H1 (cell line): ENCODE data around the gene NEDD9. TPM values are rescaled to one million over a fixed set of nuclear protein-coding genes. Genes with fewer than 3 reads are reported as not detected.

ENCODE experiments used
- CTCF ChIA-PET: fragments of 300-600 bp; sonication (Branson Sonifier 250); formaldehyde crosslinking; loops from one replicate; lab custom pipeline; 2021; ENCODE audit not compliant: partially characterized antibody; lab: Charles Lee
- POLR2A ChIA-PET: fragments of 300-600 bp; sonication (Branson Sonifier 250); formaldehyde crosslinking; loops from one replicate; lab custom pipeline; 2021; ENCODE audit warnings: inconsistent platforms; ENCODE audit not compliant: partially characterized antibody; lab: Charles Lee
- DNase-seq, 2 experiments: peaks; one replicate each; pipeline versions ENCODE4 v3.0.0 to v3.0.0-alpha.2; 2010 to 2022; ENCODE audit warnings: low spot score in 2 of 2, low read depth in 1 of 2, mixed read lengths in 1 of 2
- FAIRE-seq: peaks from 2 replicates; lab custom pipeline; 2011; peaks lifted over from hg19 to GRCh38; lab: Jason Lieb, UNC
- H2AFZ ChIP-seq: 2 replicates; pipeline ENCODE4 v1.8.1; 2012; ENCODE audit warnings: low read length, inconsistent platforms
- H2AK5ac ChIP-seq: 2 replicates; pipeline ENCODE4 v1.6.1; 2013; ENCODE audit warnings: low read depth, low read length
- H2BK120ac ChIP-seq: replicated peaks from 2 replicates; pipeline ENCODE3; 2013; ENCODE audit warnings: low read depth, low read length, inconsistent platforms
- H2BK12ac ChIP-seq: 2 replicates; pipeline ENCODE4 v1.6.1; 2013; ENCODE audit warnings: low read depth, low read length
- H2BK15ac ChIP-seq: 2 replicates; pipeline ENCODE4 v1.6.1; 2013; ENCODE audit warnings: low read length
- H2BK20ac ChIP-seq: 2 replicates; pipeline ENCODE4 v1.6.1; 2013; ENCODE audit warnings: low read length
- H2BK5ac ChIP-seq: 2 replicates; pipeline ENCODE4 v1.6.1; 2013; ENCODE audit warnings: low read depth, low read length
- H3K14ac ChIP-seq: 2 replicates; pipeline ENCODE4 v1.6.1; 2013; ENCODE audit warnings: inconsistent platforms; ENCODE audit not compliant: insufficient read length
- H3K18ac ChIP-seq: 2 replicates; pipeline ENCODE4 v1.6.1; 2013; ENCODE audit warnings: low read length; ENCODE audit errors: extremely low read depth
- H3K23ac ChIP-seq: 2 replicates; pipeline ENCODE4 v1.6.1; 2013; ENCODE audit warnings: inconsistent platforms; ENCODE audit not compliant: insufficient read length
- H3K23me2 ChIP-seq: 2 replicates; pipeline ENCODE4 v1.6.1; 2013; ENCODE audit warnings: low read depth, low read length
- H3K27ac ChIP-seq: 2 replicates; pipeline ENCODE4 v1.6.1; 2011; ENCODE audit warnings: low read depth, low read length, inconsistent platforms
- H3K27me3 ChIP-seq, 4 experiments: replicated peaks in 1 of 4; 1 replicate in 1 of 4; 2 replicates in 3 of 4; pipeline versions ENCODE4 v1.6.1 to v1.8.1; 2011 to 2013; ENCODE audit warnings: low read length in 3 of 4, mild to moderate bottlenecking in 3 of 4, inconsistent platforms in 2 of 4, mixed read lengths in 2 of 4, moderate library complexity in 1 of 4; ENCODE audit not compliant: control insufficient read depth in 3 of 4, insufficient read depth in 3 of 4; ENCODE audit errors: extremely low read depth in 1 of 4
- H3K36me3 ChIP-seq, 4 experiments: 2 replicates each; pipeline versions ENCODE4 v1.6.1 to v1.8.1; 2011 to 2013; ENCODE audit warnings: mild to moderate bottlenecking in 4 of 4, low read length in 3 of 4, moderate library complexity in 2 of 4, control low read depth in 1 of 4, inconsistent platforms in 1 of 4; ENCODE audit not compliant: insufficient read depth in 4 of 4, control insufficient read depth in 2 of 4
- H3K4ac ChIP-seq: replicated peaks from 2 replicates; pipeline ENCODE3; 2013; ENCODE audit warnings: low read length, low read depth, mixed read lengths, inconsistent platforms; ENCODE audit not compliant: insufficient read length
- H3K4me1 ChIP-seq, 4 experiments: replicated peaks in 1 of 4; 1 replicate in 1 of 4; 2 replicates in 3 of 4; pipeline versions ENCODE4 v1.6.1 to v1.8.1; 2011 to 2013; ENCODE audit warnings: low read length in 3 of 4, inconsistent platforms in 2 of 4, mixed read lengths in 1 of 4; ENCODE audit not compliant: insufficient read depth in 4 of 4, control insufficient read depth in 3 of 4
- H3K4me2 ChIP-seq, 2 experiments: 2 replicates each; pipeline versions ENCODE4 v1.6.1 to v1.8.1; 2011 to 2013; ENCODE audit warnings: low read depth in 2 of 2, low read length in 2 of 2, control low read depth in 1 of 2, inconsistent platforms in 1 of 2, mild to moderate bottlenecking in 1 of 2; ENCODE audit not compliant: insufficient read depth in 1 of 2
- H3K4me3 ChIP-seq, 4 experiments: fragments of 200-600, 300-600 bp in 1 of 4; sonication (generic), shearing (Covaris generic), sonication (Bioruptor Twin) in 1 of 4; 2 replicates each; pipeline versions ENCODE4 v1.5.1 to v1.8.1; 2011 to 2016; ENCODE audit warnings: low read length in 4 of 4, low read depth in 3 of 4, control low read depth in 2 of 4, inconsistent platforms in 2 of 4, mild to moderate bottlenecking in 2 of 4, mixed read lengths in 1 of 4, moderate library complexity in 1 of 4; ENCODE audit not compliant: insufficient read depth in 2 of 4; ENCODE audit errors: extremely low read depth in 1 of 4
- H3K56ac ChIP-seq: replicated peaks from 2 replicates; pipeline ENCODE3; 2013; ENCODE audit warnings: low read depth, mild to moderate bottlenecking, mixed read lengths, low read length, inconsistent platforms; ENCODE audit not compliant: insufficient read length
- H3K79me1 ChIP-seq: 2 replicates; pipeline ENCODE4 v1.6.1; 2013; ENCODE audit warnings: low read depth, low read length, control low read depth
- H3K79me2 ChIP-seq, 2 experiments: 2 replicates each; pipeline versions ENCODE4 v1.6.1 to v1.8.1; 2012 to 2013; ENCODE audit warnings: low read length in 2 of 2, mild to moderate bottlenecking in 2 of 2, inconsistent platforms in 1 of 2; ENCODE audit not compliant: insufficient read depth in 2 of 2, control insufficient read depth in 1 of 2
- H3K9ac ChIP-seq, 4 experiments: replicated peaks in 1 of 4; 1 replicate in 1 of 4; 2 replicates in 3 of 4; pipeline versions ENCODE4 v1.6.1 to v1.8.1; 2011 to 2013; ENCODE audit warnings: low read depth in 3 of 4, low read length in 3 of 4, control low read depth in 2 of 4, mild to moderate bottlenecking in 2 of 4, moderate library complexity in 2 of 4, inconsistent platforms in 1 of 4; ENCODE audit errors: extremely low read depth in 1 of 4
- H3K9me3 ChIP-seq, 2 experiments: 2 replicates each; pipeline versions ENCODE4 v1.6.1 to v1.8.1; 2012 to 2013; ENCODE audit warnings: mild to moderate bottlenecking in 2 of 2, moderate library complexity in 2 of 2, control low read depth in 1 of 2, inconsistent platforms in 1 of 2, low read depth in 1 of 2, low read length in 1 of 2, mixed read lengths in 1 of 2; ENCODE audit not compliant: insufficient read depth in 2 of 2
- H4K20me1 ChIP-seq, 2 experiments: replicated peaks in 1 of 2; 2 replicates each; pipeline versions ENCODE3 to v1.8.1; 2011 to 2013; ENCODE audit warnings: inconsistent platforms in 2 of 2, low read length in 2 of 2, mild to moderate bottlenecking in 1 of 2; ENCODE audit not compliant: insufficient read depth in 2 of 2, control insufficient read depth in 1 of 2
- H4K5ac ChIP-seq: 2 replicates; pipeline ENCODE4 v1.6.1; 2013; ENCODE audit warnings: low read length, low read depth, mixed read lengths, inconsistent platforms; ENCODE audit not compliant: insufficient read length
- H4K8ac ChIP-seq: 2 replicates; pipeline ENCODE4 v1.8.0; 2013; ENCODE audit warnings: mild to moderate bottlenecking, moderate library complexity, low read length, inconsistent platforms; ENCODE audit not compliant: insufficient read depth; ENCODE audit errors: extremely low read depth
- H4K91ac ChIP-seq: replicated peaks from 2 replicates; pipeline ENCODE3; 2013; ENCODE audit warnings: low read length, mixed read lengths, inconsistent platforms; ENCODE audit not compliant: insufficient read length
- CBX8 ChIP-seq: fragments of 300-800, 300-1000 bp; sonication (generic); IDR thresholded peaks from 2 replicates; pipeline ENCODE4 v1.7.1; 2016; ENCODE audit warnings: low read depth, low read length, borderline replicate concordance
- HDAC2 ChIP-seq, 2 experiments: fragments of 300-600 bp in 1 of 2; sonication (generic) in 1 of 2; IDR thresholded peaks; 2 replicates each; pipeline ENCODE4 v1.6.1; 2011 to 2012; ENCODE audit warnings: low read depth in 2 of 2, low read length in 2 of 2, mild to moderate bottlenecking in 2 of 2, moderate library complexity in 2 of 2, borderline replicate concordance in 1 of 2, inconsistent platforms in 1 of 2
- JUND ChIP-seq: IDR thresholded peaks from 2 replicates; pipeline ENCODE4 v1.6.1; 2011; ENCODE audit warnings: mild to moderate bottlenecking, improper control_type of control experiment, low read length
- RNF2 ChIP-seq: fragments of 200-900, 300-1000 bp; sonication (generic); IDR thresholded peaks from 2 replicates; pipeline ENCODE4 v1.7.1; 2016; ENCODE audit warnings: borderline replicate concordance, low read depth, mild to moderate bottlenecking, antibody characterized with exemption, low read length; ENCODE audit not compliant: poor library complexity, severe bottlenecking; ENCODE audit errors: missing control alignments
- SIN3A ChIP-seq, 2 experiments: IDR thresholded peaks in 1 of 2; conservative IDR thresholded peaks in 1 of 2; 2 replicates each; pipeline ENCODE4 v1.6.1; 2011 to 2012; ENCODE audit warnings: low read length in 2 of 2, improper control_type of control experiment in 1 of 2, low read depth in 1 of 2, mild to moderate bottlenecking in 1 of 2
- SIRT6 ChIP-seq: IDR thresholded peaks from one replicate; pipeline ENCODE4 v1.7.1; 2012; ENCODE audit warnings: low read length, inconsistent platforms
- TBP ChIP-seq: IDR thresholded peaks from 2 replicates; pipeline ENCODE4 v1.6.1; 2011; ENCODE audit warnings: low read depth, low read length, improper control_type of control experiment
- USF2 ChIP-seq: IDR thresholded peaks from 2 replicates; pipeline ENCODE4 v1.6.1; 2011; ENCODE audit warnings: low read length, improper control_type of control experiment
- WGBS, 2 experiments: shearing (Covaris generic) in 1 of 2; methylation state at CpG; one replicate each; pipeline versions ENCODE4 v1.1.6 to v1.1.7; 2013 to 2015; ENCODE audit warnings: low lambda C conversion rate in 2 of 2, mixed read lengths in 2 of 2, inconsistent platforms in 1 of 2, low coverage in 1 of 2, missing lambda C conversion rate in 1 of 2; ENCODE audit not compliant: insufficient replicate concordance in 2 of 2, insufficient coverage in 1 of 2, insufficient read length in 1 of 2; ENCODE audit errors: extremely low coverage in 1 of 2, missing lambda C conversion rate in 1 of 2; 5-methylcytosine and 5-hydroxymethylcytosine counted together
- polyA plus RNA-seq, 7 experiments: library from polyadenylated mRNA; depleted of rRNA in 3 of 7; stranded (reverse) in 5 of 7; unstranded in 2 of 7; fragments of >200 nt in 5 of 7; fragments of 200-250 nt in 2 of 7; gene quantifications; 1 replicate in 5 of 7; 2 replicates in 1 of 7; 4 replicates in 1 of 7; pipeline versions ENCODE4 v1.2.1 to v1.2.3, GENCODE V29; 2011 to 2013; ENCODE audit warnings: missing spikeins in 2 of 7, mixed read lengths in 2 of 7
- total RNA-seq: library from RNA; stranded (reverse); fragmentation: NEBNext Ultra II Directional; extraction: Animal tissue kit (Norgen Biotek cat#: 25700); gene quantifications from 2 replicates; pipeline ENCODE4 v1.2.1, GENCODE V29; 2021

NEDD9 gene
- total and polyA plus RNA-seq, 2 of the 8 experiments (the other 6 are each of a cell fraction or from before 2014, with no cell fraction given) = 3.6 to 12.0 TPM

GRCh38 chr6:11251553-11252360 is 19.3 kb upstream of the NEDD9 start:
- Histone ChIP-seq H4K5ac (no peak overlapping the region), H2BK15ac (no peak overlapping the region), H4K20me1 (no peaks in the 10 kb centered on the region), H2AFZ (no peak overlapping the region), H2BK5ac (no peak overlapping the region), H2BK120ac (no peak overlapping the region), H4K8ac (no peak overlapping the region; the same call in 1 of the 2 replicates), H3K4me1 (peaks cover 0 to 2% (median 0%) of the 10 kb centered on the region in 4 experiments; a peak in 1 of 7 replicates), H4K91ac (no peak overlapping the region), H3K14ac (no peak overlapping the region), H3K18ac (no peak overlapping the region), H3K27me3 (no peaks in the 10 kb centered on the region), H3K4me3 (no peak overlapping the region), H2AK5ac (no peak overlapping the region), H3K4me2 (no peak overlapping the region), H2BK20ac (no peak overlapping the region), H3K27ac (no peak overlapping the region), H3K23ac (no peak overlapping the region), H2BK12ac (no peak overlapping the region), H3K9me3 (peaks cover 0 to 3% of the 10 kb centered on the region in 2 experiments; a peak in 2 of 4 replicates), H3K56ac (no peak overlapping the region), H3K79me1 (no peaks in the 10 kb centered on the region), H3K4ac (no peak overlapping the region), H3K23me2 (no peaks in the 10 kb centered on the region), H3K36me3 (no peaks in the 10 kb centered on the region), H3K9ac (no peak overlapping the region), H3K79me2 (no peaks in the 10 kb centered on the region)
- POLR2A ChIA-PET = no interaction called here
- WGBS, 2 experiments = 87% methylated on average over 7 of the region's 7 CpGs; no CpG with 5 or more reads in 1 of the 2 experiments
- FAIRE-seq (no peak), DNase-seq (no peak)
- CTCF ChIA-PET = interaction anchor here (0.8 to 2.6 kb wide), 6 partner anchors 10 to 79 kb away, joined by 3 to 27 read pairs (median 6); no protein-coding TSS in a partner anchor
- no peak for TF ChIP-seq SIN3A (conservative IDR thresholded peaks at IDR 0.05 in 1 of 2, IDR thresholded peaks at IDR 0.05 in 1 of 2; ENCODE audit: low read depth in 1 of 2, low read length in 2 of 2)
- no peak for TF ChIP-seq SIRT6
- TF ChIP-seq RNF2 = no peak
- no peak for TF ChIP-seq USF2
- TF ChIP-seq JUND = no peak
- no peak for TF ChIP-seq TBP
- TF ChIP-seq CBX8 = no peak
- no peak for TF ChIP-seq HDAC2 (IDR thresholded peaks at IDR 0.05; ENCODE audit: borderline replicate concordance in 1 of 2, low read depth in 2 of 2, low read length in 2 of 2)
